RWPE1 (cell line): ENCODE measurements around the gene PTPN20.

Experiments
- CTCF ChIA-PET: fragments of 350-600 bp; sonication (Branson Sonifier 250); formaldehyde crosslinking; extraction: SDS; loops from one replicate; lab custom pipeline; 2021; lab: Yijun Ruan, JAX
- POLR2A ChIA-PET: fragments of 400-600 bp; formaldehyde crosslinking; extraction: SDS; loops from one replicate; lab custom pipeline; 2020; ENCODE audit warnings: antibody characterized with exemption; ENCODE audit not compliant: low non-redundant PET; lab: Yijun Ruan, JAX
- DNase-seq: peaks from one replicate; pipeline ENCODE4 v3.0.0; 2012; ENCODE audit warnings: low spot score
- H3K27ac ChIP-seq: fragments of 450-650 bp; 2 replicates; pipeline ENCODE4 v1.5.1; 2017
- TF ChIP-seq, protein P1 (sequence below): fragments of 450-650 bp; conservative IDR thresholded peaks from 2 replicates; pipeline ENCODE4 v1.5.1; 2017; ENCODE audit warnings: low read depth, mild to moderate bottlenecking

Gene PTPN20

DNA sequence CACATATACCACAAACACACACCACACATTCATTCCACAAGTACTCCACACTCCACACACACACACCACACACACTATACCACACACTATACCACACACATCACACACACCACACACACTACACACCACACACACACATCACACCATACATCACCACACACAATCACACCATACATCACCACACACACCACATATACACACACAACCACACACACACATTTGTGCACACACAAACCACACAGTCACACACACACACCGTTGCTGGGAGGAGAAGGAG lies 112.8 kb downstream of the PTPN20 start:
- CTCF ChIA-PET = interaction anchor here (0.6 to 3.9 kb wide), 8 partner anchors 24 to 1658 kb away, joined by 3 to 60 read pairs (median 4); no protein-coding TSS in a partner anchor
- TF ChIP-seq, protein P1, sequence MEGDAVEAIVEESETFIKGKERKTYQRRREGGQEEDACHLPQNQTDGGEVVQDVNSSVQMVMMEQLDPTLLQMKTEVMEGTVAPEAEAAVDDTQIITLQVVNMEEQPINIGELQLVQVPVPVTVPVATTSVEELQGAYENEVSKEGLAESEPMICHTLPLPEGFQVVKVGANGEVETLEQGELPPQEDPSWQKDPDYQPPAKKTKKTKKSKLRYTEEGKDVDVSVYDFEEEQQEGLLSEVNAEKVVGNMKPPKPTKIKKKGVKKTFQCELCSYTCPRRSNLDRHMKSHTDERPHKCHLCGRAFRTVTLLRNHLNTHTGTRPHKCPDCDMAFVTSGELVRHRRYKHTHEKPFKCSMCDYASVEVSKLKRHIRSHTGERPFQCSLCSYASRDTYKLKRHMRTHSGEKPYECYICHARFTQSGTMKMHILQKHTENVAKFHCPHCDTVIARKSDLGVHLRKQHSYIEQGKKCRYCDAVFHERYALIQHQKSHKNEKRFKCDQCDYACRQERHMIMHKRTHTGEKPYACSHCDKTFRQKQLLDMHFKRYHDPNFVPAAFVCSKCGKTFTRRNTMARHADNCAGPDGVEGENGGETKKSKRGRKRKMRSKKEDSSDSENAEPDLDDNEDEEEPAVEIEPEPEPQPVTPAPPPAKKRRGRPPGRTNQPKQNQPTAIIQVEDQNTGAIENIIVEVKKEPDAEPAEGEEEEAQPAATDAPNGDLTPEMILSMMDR = no peak
- H3K27ac ChIP-seq = no peak overlapping the region
- DNase-seq = no peak
- POLR2A ChIA-PET = no interaction called here

DNA sequence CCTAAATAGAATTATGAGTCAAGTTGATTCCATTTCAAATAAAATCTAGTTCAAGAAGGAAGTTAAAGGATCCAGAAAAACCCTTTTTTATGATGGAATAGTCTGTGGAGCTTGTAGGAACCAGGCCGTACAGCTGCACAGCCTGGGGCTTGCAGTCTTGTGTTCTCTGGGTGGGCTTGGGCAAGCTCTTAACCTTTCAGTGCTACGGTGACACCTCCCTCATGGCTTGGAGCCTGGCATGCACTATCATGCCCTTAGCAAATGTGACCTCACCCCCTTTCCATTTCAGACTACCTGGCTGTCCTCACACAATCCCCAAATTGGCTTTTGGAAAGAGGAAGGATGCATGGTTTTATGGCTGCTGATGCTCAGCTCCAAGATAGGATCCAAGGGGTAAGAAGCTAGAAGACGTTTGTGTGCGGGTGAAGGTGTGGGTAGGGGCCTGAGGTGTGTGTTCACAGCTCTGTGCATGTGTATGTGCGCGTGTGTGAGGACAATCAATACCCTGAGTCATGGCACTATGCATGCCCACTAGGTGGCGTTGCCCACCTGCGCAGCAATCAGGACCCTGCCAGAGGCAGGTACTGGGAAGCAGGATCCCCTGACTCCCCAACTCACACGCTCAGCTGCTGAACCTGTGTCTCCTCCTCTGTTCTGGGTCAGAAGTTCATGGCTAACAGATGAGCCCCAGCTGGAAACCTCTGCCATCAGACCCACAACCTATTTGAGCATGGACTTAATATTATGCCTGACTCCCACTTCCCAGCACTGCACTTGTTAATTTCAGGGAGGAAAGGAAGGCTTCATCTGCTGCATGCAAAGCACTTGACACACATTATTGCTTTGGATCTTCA lies 113.4 kb downstream of the PTPN20 start:
- DNase-seq = peak; percentile 79
- POLR2A ChIA-PET = no interaction called here
- H3K27ac ChIP-seq = no peak overlapping the region
- CTCF ChIA-PET = interaction anchor here (0.6 to 3.9 kb wide), 24 partner anchors 8 to 1659 kb away, joined by 3 to 60 read pairs (median 4); partner anchors contain the start of gene GDF10
- TF ChIP-seq, protein P1 = peak; percentile 91

DNA sequence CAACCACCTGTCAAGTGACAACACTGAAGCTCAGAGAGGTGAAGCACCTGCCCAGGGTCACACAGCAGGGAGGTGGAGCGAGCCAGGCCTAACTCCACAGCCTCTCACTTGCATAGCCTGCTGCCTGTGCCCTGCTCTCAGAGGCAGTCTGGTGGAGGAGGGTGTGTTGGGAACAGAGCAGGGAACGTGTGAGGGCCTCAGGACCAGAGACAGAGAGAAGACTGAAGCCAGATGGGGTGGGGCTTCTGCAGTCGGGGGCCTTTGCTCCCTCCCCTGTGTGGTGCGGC lies 114.0 kb downstream of the PTPN20 start:
- CTCF ChIA-PET = interaction anchor here (0.6 to 3.9 kb wide), 17 partner anchors 8 to 1205 kb away, joined by 3 to 60 read pairs (median 4); partner anchors contain the start of gene GDF10
- TF ChIP-seq, protein P1 = no peak
- POLR2A ChIA-PET = no interaction called here
- DNase-seq = no peak
- H3K27ac ChIP-seq = no peak overlapping the region

DNA sequence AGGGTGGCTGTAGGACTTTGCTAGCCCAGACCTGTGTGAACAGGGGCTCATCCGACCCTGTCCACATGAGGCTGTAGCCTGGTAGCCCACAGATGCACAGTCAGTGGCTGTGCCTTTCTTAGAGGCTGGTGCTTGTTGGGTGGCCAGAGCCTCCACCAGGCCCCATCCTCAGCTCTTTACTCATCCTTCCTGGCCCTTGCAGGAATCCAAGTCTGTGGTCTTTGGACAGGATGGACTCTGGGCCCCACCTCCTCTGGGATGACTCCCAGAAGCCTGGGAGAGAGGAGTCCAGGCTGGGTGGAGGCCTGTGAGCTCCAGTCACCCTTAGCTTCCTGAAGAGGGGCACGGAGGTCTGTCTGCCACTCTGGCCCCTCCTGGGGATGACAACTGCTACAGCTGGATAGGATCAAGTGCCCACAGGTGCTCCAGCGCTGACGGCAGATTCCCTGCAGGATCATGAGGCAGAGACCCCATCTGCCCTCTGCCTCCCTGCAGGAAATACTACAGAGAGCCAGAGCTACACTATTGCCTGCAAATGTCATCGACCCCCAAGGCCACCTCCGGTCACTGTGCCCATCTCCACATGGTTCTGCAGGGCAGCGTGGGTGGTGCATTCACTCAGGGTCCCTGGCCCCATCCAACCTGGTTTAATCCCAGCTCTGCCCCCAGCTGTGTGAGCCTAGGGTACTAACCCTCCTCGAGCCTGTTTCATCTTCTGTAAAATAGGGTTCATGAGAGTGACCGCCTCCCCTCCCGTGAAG lies 114.5 kb downstream of the PTPN20 start:
- TF ChIP-seq, protein P1 = no peak
- DNase-seq = no peak
- no peak overlapping the region for H3K27ac ChIP-seq
- CTCF ChIA-PET = interaction anchor here (0.8 to 3.9 kb wide), 6 partner anchors 11 to 288 kb away, joined by 3 to 60 read pairs (median 5); no protein-coding TSS in a partner anchor
- POLR2A ChIA-PET = no interaction called here

DNA sequence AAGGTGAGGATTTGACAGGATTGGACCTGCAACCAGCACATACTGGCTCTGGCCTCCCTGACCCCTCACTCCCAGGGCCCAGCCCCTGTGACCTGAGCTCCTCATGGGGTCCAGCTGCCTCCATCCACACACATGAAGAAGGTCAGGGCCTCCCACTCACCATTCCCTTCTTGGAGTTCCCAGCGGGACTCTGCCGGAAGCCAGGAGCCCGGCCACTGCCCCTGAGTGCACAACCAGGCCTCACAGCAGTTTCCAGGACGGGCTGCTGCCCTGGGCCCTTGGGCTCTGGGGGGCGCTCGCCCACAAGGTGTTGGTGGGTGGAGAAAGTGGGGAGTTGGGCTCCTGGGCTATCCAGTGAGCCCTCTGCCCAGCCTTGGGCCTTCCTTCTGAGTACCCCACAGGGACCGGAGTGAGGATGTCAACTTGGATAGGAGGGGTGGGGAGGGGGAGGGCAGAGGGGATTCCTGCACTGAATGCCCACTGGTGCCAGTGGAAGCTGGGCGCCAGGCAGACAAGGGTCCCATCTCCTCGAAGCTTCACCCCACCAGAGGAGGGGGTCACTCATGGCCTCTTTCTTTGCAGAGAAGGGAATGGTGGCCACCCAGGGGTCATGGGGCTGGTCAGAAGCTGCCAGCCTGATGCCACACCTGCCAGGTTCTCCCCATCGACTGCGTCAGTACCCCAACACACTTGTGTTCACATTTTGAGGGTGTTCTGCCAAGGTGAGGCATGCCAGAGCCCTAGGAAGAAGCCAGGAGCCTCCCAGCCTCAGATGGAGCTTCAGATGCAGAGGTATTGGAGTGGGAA lies 115.3 kb downstream of the PTPN20 start:
- TF ChIP-seq, protein P1 = no peak
- no peak for DNase-seq
- POLR2A ChIA-PET = no interaction called here
- CTCF ChIA-PET = interaction anchor here (1.8 to 3.9 kb wide), 2 partner anchors 11 to 287 kb away, joined by 7 to 60 read pairs; no protein-coding TSS in a partner anchor
- no peak overlapping the region for H3K27ac ChIP-seq
